ENCODE measurements around the gene RPS6KA3.

Gene RPS6KA3
- 199 reads per million, percentile 92 among the genes with 10 or more reads in this experiment for total RNA-seq

GRCh38 chrX:20266810-20267606 is at the start of gene RPS6KA3:
TSS of gene RPS6KA3 (minus strand) at chrX:20266909. CDS start at chrX:20266632, 277 bp downstream.
- peak; percentile 85 for DNase-seq

DNA sequence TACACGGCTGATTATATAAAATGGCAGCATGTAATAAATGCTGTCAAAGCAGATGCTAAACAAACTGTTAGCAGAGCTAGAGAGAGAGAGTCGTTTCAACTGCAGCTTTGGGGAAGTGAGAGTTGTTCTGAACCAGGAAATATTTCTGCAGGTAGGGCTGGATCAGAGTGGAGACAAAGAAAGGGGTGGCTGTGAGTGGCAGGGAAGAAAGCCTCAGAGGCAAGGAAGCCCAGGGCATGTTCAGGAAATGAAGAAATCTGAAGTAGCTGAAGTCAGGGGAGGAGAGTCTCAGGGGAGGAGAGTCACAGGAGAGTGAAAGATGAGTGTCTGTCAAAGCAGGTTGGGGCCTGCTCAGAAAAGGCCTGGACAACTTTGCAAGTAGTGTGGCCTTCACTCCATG is 48.4 kb upstream of the RPS6KA3 start:
- no peak for DNase-seq

- DNase-seq = no peak
Observed at GRCh38 chrX:20313899-20314298, 47.2 kb upstream of the RPS6KA3 start.

DNA sequence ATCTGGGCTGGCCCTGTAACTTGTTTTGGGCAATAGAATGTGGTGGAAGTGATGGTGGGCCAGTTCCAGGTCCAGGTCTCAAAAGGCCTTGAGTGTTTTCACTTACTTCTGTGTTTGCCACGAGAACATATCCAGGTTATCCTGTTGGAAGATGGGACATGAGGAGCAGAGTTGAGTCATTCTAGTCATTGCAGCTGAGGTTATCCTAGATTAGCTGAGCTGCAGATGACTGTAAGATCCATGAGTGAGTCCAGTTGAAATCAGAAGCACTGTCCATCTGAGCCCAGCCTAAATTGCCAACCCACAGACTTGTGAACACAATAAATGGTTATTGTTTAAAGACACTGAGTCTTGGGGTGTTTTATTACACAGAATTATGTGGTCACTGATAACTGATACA is 45.3 kb upstream of the RPS6KA3 start:
- DNase-seq = no peak

GRCh38 chrX:20311505-20311904 is 44.8 kb upstream of the RPS6KA3 start:
- no peak for DNase-seq

DNA sequence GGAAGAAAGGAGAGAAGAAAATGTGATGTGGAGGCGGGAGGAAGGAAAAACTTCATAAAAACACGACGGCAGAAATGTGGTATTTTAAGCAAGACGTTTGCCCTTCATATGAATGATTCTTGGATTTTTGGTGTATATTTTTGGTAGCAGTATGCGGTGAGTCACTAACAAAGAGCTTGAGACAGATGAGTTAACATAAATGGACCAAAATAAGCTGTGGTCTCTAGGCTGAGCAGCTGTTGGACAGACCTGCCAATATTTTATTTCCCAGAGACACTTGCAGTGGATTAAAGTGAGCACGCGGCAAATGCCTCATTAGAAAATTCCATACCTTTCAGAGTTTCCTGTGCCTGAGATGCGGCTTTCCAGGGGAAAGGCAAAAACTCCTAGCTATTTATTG is 43.1 kb upstream of the RPS6KA3 start:
- no peak for DNase-seq

DNA sequence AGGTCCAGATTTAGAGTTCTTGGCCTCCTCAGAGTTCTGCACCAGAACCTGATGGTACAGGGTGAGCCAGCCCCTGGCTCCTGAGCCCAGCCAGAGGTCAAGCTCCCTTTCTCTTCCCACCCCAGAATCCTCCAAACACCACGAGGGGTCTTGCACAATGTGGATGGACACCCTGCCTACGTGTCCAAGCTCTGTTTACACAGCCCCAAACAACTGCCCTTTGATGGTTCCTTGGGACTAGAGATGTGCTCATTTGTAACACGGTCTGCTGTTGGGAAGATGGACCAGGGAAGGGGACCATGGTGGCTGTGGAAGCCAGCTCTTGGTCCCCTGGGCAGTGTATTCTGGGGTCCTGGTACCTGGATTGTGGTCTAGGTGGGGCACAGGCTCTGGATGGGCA is 40.0 kb upstream of the RPS6KA3 start:
- DNase-seq = no peak

DNA sequence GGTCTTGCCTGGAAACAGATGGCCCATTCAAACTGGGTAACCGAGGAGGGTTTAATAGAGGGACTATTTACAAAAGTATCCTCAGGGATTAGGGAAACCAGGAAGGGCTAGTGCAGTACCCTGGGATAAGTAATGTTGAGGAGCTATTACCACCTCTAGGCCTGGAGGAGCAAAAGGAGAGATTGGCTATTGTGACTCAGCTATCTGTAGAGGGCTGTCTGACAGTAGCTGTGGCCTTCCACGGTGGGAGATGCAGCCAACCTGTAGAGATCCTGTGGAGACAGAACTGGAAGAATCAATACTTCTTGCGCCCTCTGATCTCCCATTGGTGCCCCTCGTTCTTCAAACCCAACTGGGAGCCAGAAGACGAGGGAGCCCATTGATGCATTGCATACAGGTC is 34.1 kb upstream of the RPS6KA3 start:
- no peak for DNase-seq

DNA sequence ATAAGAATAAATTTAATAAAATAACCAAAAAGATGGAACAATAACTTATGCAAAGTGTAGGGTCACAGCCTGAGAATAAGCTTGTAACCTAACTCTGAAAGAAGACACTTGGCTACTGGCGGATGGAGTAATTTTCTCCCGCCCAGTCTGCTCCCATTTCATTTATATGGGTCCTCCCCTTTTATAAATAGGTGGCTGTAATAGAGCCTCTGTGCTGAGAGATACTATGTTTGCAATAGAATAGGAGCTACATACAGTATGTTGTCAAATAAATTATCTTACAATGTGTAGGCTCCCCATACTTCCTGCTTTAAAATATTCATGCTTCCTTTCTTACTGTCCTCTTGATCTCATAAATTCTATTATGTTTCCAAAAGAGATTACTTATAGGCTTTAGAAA is 28.2 kb upstream of the RPS6KA3 start:
- no peak for DNase-seq

DNA sequence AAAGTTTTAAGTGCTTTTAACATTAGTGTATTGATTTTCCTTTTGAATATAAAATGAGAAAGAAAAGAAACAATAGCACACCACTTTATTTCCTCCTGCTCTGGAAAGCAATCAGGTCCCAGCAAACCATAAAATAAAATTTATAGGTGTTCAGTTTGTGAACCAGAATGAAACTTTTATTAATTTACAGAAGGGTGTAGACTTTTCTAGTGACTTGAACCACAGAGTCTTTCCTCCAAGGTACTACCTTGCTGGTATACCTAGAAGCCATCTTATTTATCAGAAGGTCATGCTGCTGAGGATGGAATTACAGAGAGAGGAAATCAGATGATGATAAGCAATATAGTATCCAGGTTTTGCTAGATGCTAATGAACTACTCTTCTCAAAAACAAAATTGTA is 27.6 kb upstream of the RPS6KA3 start:
- DNase-seq = no peak

- DNase-seq = no peak
Observed at GRCh38 chrX:20285511-20285910, 18.8 kb upstream of the RPS6KA3 start.

DNA sequence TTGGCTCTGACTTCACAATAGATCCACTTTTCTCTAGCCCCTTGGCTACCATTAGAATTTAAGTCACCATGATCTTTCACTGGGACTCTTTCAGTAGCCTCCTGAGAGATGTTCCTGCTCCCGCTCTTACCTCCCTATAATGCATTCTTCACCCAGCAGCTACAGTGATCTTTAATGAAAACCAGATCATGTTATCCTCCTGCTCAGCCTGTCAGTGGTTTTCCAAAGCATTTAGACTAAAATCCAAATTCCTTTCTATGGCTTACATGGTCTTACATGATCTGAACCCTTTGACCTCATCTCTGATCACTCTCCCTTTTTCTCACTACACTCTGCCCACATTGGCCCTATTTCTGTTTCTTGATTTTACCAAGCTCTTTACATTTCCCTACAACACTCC is 18.3 kb upstream of the RPS6KA3 start:
- DNase-seq = no peak

GRCh38 chrX:20284444-20284843 is 17.7 kb upstream of the RPS6KA3 start:
- DNase-seq = no peak

DNA sequence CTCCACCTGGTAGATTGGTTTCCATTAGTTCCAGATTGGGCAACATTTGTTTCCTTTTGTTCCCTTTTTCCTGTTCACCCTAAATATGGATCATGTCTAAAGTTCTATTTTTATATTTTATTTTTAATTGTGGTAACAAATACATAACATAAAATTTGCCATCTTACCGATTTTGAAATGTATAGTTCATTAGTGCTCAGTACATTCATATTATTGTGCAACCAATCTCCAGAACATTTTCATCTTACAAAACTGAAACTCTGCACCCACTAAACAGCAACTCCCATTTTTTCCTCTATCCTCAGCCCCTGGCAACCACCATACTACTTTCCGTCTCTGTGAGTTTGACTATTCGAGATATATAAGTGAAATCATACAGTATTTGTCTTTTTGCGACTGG is 14.2 kb upstream of the RPS6KA3 start:
- no peak for DNase-seq

GRCh38 chrX:20274121-20274520 is 7.4 kb upstream of the RPS6KA3 start:
- no peak for DNase-seq

- DNase-seq = no peak
Observed at GRCh38 chrX:20271730-20272129, 5.0 kb upstream of the RPS6KA3 start.

DNA sequence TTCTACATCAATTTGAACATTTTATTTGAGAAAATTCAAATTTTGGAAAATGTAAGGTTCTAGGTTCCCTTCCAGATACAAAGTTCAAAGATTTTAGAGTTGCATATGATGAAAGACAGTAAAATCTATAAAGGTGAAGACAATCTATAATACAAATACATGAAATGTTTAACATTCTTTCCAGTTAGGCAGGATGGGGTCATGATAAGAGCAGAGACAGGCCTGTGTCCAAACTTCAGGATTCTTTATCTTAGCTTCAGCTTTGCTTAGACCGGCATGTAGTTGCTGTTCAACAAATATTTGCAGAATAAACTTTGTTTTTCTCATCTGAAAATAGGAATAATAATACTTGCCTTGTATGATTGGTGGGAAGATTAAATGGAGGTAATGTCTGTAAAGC is 4.5 kb upstream of the RPS6KA3 start:
- DNase-seq = no peak

DNA sequence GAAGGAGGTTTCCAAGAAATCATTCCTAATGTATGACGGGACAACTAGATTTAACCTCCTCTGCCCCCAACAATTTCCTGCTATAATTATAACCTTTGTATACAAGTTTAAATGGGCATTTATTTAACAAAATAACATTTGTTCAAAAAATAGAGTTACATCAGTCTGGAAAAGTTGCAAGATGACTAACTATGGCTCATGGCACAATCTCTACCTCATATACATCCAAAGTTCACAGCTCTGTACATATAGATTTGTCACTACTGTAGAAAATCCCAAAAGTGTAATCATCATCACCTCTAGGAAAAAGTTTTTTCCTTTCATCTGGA is 3.8 kb upstream of the RPS6KA3 start:
- no peak for DNase-seq

DNA sequence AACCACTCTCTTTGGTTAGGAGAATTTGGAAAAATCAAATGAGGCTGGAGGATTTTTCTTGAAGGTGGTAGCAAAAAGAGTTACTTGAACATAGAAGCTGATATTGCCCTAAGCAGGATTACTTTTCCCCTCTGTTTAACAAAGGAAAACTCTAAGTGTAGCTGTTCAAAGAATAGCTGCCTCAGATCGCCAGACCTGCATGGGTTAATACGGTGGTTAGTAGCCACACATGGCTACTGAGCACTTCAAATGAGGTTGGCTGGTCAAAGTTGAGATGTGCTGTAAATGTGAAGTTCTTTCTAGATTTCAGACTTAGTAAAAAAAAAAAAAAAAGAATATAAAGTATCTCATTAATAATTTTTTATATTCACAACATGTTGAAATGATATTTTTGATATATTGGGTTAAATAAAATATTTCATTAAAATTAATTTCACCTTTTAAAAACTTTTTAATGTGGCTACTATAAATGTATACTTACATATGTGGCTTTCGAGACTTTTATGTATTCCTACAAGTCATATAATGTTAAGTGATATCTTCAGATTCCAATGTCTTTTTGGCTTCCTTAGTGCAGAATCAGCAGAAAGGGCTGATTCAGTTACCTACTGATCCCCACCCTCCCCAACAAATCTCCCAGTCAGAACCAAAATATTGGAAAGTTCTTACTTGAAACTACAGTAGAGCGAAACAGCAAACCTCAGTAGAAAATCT is 3.3 kb upstream of the RPS6KA3 start:
- no peak for DNase-seq

- peak; percentile 2 for DNase-seq
Observed at GRCh38 chrX:20267931-20268701, 1.4 kb upstream of the RPS6KA3 start.

DNA sequence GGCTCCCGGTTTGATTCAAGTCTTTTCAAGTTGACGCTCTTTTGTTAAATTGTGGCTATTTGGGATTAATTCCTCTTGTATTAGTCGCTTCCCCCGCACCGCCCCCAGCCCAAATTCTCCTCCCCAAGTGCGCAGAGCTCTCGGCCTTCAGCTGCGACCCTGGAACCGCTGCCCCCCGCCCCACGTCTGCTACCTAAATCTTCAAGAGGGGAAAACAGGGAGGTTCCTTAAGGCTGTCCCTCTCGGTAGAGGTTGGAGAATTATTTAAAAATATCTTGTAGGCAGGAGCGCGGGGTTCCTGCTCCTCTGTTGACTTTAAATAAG is 860 bp upstream of the RPS6KA3 start:
- DNase-seq = no peak

GRCh38 chrX:20265726-20266681 is 705 bp downstream of the RPS6KA3 start:
- peak; percentile 12 for DNase-seq

Measured in effector CD4-positive, alpha-beta T cell (primary cell).